Measurements from ENCODE around the gene MITF. TPM values are rescaled to one million over a fixed set of nuclear protein-coding genes. Genes with fewer than 3 reads are reported as not detected.

The MITF gene
- total and polyA plus RNA-seq, 12 donors, result 15.1 to 101 (median 81.7) TPM

DNA sequence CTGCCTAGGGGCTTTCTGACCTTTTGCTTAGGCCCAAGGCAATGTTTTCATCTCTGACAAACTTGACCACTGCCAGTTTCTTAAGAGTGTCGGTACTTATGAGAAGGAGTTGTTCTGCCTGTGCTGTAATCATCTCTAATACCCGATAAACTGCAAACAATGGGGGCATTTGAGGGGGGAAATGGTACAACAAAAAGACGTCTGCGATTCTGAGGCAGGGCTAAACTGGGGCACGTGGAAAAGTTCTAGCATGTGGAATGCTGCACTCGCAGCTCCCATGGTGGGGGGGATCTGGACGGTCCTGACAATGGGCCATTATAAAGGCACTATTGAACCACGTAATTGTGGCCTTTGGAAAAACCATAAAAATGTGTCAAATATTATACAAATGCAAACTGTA, 187.1 kb downstream of the MITF start:
- Histone ChIP-seq H3K4me3 (no peak overlapping the region), H3K36me3 (no peaks in the 10 kb centered on the region), H3K27ac (no peak overlapping the region), H3K4me1 (peaks cover 0 to 58% (median 29%) of the 10 kb centered on the region in 9 donors), H3K27me3 (no peaks in the 10 kb centered on the region), H3K9me3 (no peaks in the 10 kb centered on the region)
- intact Hi-C loops (cut with DNase I), result loop anchor here in 1 of 10 donors (10.0 kb wide), 1 partner anchor 52 kb away; no protein-coding TSS in a partner anchor
- TF ChIP-seq, protein P1, sequence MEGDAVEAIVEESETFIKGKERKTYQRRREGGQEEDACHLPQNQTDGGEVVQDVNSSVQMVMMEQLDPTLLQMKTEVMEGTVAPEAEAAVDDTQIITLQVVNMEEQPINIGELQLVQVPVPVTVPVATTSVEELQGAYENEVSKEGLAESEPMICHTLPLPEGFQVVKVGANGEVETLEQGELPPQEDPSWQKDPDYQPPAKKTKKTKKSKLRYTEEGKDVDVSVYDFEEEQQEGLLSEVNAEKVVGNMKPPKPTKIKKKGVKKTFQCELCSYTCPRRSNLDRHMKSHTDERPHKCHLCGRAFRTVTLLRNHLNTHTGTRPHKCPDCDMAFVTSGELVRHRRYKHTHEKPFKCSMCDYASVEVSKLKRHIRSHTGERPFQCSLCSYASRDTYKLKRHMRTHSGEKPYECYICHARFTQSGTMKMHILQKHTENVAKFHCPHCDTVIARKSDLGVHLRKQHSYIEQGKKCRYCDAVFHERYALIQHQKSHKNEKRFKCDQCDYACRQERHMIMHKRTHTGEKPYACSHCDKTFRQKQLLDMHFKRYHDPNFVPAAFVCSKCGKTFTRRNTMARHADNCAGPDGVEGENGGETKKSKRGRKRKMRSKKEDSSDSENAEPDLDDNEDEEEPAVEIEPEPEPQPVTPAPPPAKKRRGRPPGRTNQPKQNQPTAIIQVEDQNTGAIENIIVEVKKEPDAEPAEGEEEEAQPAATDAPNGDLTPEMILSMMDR (IDR thresholded peaks at IDR 0.05), result no peak
- DNase-seq (no peak), ATAC-seq (no peak)
- 57 to 76% methylated on average over 8 of the region's 8 CpGs for WGBS, 2 donors

DNA sequence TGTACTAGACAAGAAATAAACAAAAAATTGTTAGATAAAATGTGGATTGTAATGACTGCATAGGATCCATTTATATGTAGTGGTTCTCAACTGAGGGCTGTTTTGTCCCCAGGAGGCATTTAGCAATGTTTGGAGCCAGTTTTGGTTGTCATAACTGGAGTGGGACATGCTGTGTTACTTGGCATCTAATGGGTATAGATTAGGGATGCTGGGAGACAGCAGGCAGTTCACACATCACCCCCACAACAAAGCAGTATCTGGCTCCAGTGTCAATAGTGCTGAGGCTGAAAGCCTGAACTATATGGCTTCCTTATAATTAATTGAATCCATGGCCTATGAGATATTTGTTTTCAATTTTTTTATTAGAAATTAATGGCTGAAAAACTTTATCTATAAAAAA, 188.3 kb downstream of the MITF start:
- intact Hi-C loops (cut with DNase I), result loop anchor here in 1 of 10 donors (10.0 kb wide), 1 partner anchor 53 kb away; no protein-coding TSS in a partner anchor
- Histone ChIP-seq H3K27ac (no peak overlapping the region), H3K27me3 (no peaks in the 10 kb centered on the region), H3K36me3 (no peaks in the 10 kb centered on the region), H3K4me1 (peaks cover 0 to 58% (median 29%) of the 10 kb centered on the region in 9 donors), H3K9me3 (no peaks in the 10 kb centered on the region), H3K4me3 (no peak overlapping the region)
- ATAC-seq (peak in 5 of 8 donors; percentile 36 to 91 (median 78)), DNase-seq (no peak)
- TF ChIP-seq, protein P1 (IDR thresholded peaks at IDR 0.05), result no peak

DNA sequence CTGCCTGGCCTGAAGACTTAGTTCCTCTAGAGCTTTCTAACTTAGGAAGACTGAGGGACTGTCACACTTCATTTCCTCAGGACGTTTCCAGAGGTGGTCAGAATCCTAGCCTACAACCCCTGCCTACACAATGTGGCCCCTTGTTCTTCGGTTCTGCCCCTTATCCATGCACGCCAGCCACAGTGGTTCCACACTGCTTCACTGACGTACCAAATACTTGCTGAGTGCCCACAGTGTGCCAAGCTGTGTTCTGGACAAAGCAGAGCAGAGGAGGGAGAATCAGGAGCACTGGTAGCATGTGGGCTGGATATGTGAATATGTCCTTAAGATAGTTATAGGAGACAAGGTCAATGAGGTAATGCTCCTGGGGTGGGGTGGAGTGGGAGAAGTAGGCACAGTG, 189.8 kb downstream of the MITF start:
- Histone ChIP-seq H3K36me3 (no peaks in the 10 kb centered on the region), H3K4me3 (no peak overlapping the region), H3K4me1 (peaks cover 0 to 62% (median 31%) of the 10 kb centered on the region in 9 donors), H3K27ac (peak overlapping the region in 4 of 10 donors; percentile 6 to 60 (median 34)), H3K9me3 (no peaks in the 10 kb centered on the region), H3K27me3 (no peaks in the 10 kb centered on the region)
- TF ChIP-seq, protein P1 (IDR thresholded peaks at IDR 0.05), result no peak
- WGBS, 2 donors, result 43 to 68% methylated on average over 4 of the region's 4 CpGs
- DNase-seq, result no peak
- intact Hi-C loops (cut with DNase I), result loop anchor here in 1 of 10 donors (10.0 kb wide), 1 partner anchor 54 kb away; no protein-coding TSS in a partner anchor
- peak in 7 of 8 donors; percentile 23 to 83 (median 66) for ATAC-seq

DNA sequence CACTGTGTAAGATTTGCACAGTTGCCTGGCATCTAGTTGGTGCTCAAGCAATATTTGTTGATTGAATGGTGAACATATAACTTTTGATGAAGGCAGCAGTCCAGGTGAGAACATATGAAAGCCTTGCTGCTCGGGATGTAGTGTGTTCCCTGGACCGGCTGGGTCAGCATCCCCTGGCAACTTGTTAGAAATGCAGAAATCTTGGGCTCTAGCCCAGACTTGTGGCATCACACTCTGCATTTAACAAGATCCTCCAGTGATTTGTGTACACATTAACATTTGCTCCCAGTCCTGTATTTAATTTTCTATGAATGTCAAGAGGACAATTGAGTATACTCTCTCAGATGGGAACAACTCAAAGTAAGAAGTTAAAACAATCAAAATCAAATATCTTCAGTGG, 191.3 kb downstream of the MITF start:
- peaks cover 0 to 58% (median 27%) of the 10 kb centered on the region in 9 donors for H3K4me1 ChIP-seq
- intact Hi-C loops (cut with DNase I), result no loop called here
- H3K36me3 ChIP-seq, result no peaks in the 10 kb centered on the region
- no peaks in the 10 kb centered on the region for H3K9me3 ChIP-seq
- TF ChIP-seq, protein P1 (IDR thresholded peaks at IDR 0.05), result no peak
- DNase-seq (no peak), ATAC-seq (peak in 5 of 8 donors; percentile 34 to 54 (median 47))
- H3K27me3 ChIP-seq, result no peaks in the 10 kb centered on the region
- H3K27ac ChIP-seq, result no peak overlapping the region
- H3K4me3 ChIP-seq, result no peak overlapping the region
- WGBS, 2 donors, result 48 to 63% methylated on average over 2 of the region's 2 CpGs
